HL-60 (cell line): ENCODE data around the gene EHF.

Experiments
- DNase-seq, 2 experiments: peaks; one replicate each; pipeline ENCODE4 v3.0.0-alpha.2; 2010 to 2020; ENCODE audit warnings: low read depth in 1 of 2, low spot score in 1 of 2
- H3K27ac ChIP-seq: fragments of 250-450 bp; sonication (Bioruptor Pico); replicated peaks from 2 replicates; pipeline ENCODE4 v1.5.1; 2020; ENCODE audit warnings: mild to moderate bottlenecking, moderate library complexity
- H3K27me3 ChIP-seq: fragments of 250-450 bp; sonication (Bioruptor Pico); 2 replicates; pipeline ENCODE4 v1.5.1; 2021; ENCODE audit warnings: mild to moderate bottlenecking, moderate library complexity; ENCODE audit not compliant: insufficient read depth, poor library complexity, severe bottlenecking
- H3K4me3 ChIP-seq: replicated peaks from 2 replicates; pipeline ENCODE4 v1.5.1; 2011; ENCODE audit warnings: mild to moderate bottlenecking, control low read depth, low read length; ENCODE audit not compliant: insufficient read depth
- GABPA ChIP-seq: IDR thresholded peaks from 2 replicates; pipeline ENCODE4 v1.6.1; 2012; ENCODE audit warnings: low read depth
- POLR2AphosphoS5 ChIP-seq: IDR thresholded peaks from 2 replicates; pipeline ENCODE4 v1.6.1; 2012; ENCODE audit warnings: low read depth
- REST ChIP-seq: IDR thresholded peaks from 2 replicates; pipeline ENCODE4 v1.6.1; 2012; ENCODE audit warnings: low read depth; ENCODE audit not compliant: insufficient replicate concordance
- SPI1 ChIP-seq: IDR thresholded peaks from 2 replicates; pipeline ENCODE4 v1.6.1; 2012; ENCODE audit warnings: low read depth, mild to moderate bottlenecking, borderline replicate concordance
- TF ChIP-seq, protein P1 (sequence below): IDR thresholded peaks from one replicate; pipeline ENCODE4 v1.5.1; 2011; ENCODE audit warnings: low read length, control low read depth, inconsistent platforms; ENCODE audit not compliant: insufficient read depth

EHF gene

GRCh38 chr11:34642001-34642554, 21.2 kb downstream of the EHF start:
- no peak overlapping the region for H3K27ac ChIP-seq
- DNase-seq = no peak
- no peaks in the 10 kb centered on the region for H3K27me3 ChIP-seq
- no peak for TF ChIP-seq POLR2AphosphoS5
- TF ChIP-seq, protein P1, sequence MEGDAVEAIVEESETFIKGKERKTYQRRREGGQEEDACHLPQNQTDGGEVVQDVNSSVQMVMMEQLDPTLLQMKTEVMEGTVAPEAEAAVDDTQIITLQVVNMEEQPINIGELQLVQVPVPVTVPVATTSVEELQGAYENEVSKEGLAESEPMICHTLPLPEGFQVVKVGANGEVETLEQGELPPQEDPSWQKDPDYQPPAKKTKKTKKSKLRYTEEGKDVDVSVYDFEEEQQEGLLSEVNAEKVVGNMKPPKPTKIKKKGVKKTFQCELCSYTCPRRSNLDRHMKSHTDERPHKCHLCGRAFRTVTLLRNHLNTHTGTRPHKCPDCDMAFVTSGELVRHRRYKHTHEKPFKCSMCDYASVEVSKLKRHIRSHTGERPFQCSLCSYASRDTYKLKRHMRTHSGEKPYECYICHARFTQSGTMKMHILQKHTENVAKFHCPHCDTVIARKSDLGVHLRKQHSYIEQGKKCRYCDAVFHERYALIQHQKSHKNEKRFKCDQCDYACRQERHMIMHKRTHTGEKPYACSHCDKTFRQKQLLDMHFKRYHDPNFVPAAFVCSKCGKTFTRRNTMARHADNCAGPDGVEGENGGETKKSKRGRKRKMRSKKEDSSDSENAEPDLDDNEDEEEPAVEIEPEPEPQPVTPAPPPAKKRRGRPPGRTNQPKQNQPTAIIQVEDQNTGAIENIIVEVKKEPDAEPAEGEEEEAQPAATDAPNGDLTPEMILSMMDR = no peak
- no peak for TF ChIP-seq SPI1
- TF ChIP-seq REST = no peak
- TF ChIP-seq GABPA = no peak
- no peak overlapping the region for H3K4me3 ChIP-seq

- no peak for DNase-seq
- Histone ChIP-seq H3K27ac (no peak overlapping the region), H3K4me3 (no peak overlapping the region), H3K27me3 (no peaks in the 10 kb centered on the region)
- TF ChIP-seq, protein P1 = no peak
- TF ChIP-seq POLR2AphosphoS5 (no peak), REST (no peak), GABPA (no peak)
Measured at GRCh38 chr11:34642873-34643272, 22.0 kb downstream of the EHF start.

DNA sequence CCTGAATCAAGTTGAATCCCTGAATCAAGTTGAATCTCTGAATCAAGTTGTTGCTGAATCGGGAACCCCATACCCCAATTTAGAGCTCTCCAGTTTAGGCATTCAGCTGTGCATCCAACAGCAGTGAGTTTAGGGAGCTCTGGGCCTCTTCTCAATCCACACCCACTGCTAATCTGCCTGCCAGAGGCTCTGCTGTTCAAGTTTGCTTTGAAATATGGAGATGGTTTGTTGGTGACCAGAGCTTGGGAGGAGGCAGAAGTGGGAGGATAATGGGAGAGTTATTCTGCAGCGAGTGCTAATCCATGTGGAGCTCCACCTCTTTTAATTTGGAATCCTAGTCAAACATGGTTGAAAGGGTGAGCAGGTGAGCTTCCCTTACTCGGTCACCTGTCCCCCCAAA, 22.4 kb downstream of the EHF start:
- no peak for DNase-seq
- H3K4me3 ChIP-seq = no peak overlapping the region
- H3K27me3 ChIP-seq = no peaks in the 10 kb centered on the region
- no peak overlapping the region for H3K27ac ChIP-seq
- TF ChIP-seq REST (no peak), POLR2AphosphoS5 (no peak), GABPA (no peak), SPI1 (no peak)
- TF ChIP-seq, protein P1 = no peak
